A549 (cell line): Measurements from ENCODE around the gene SLC24A3. TPM values are rescaled to one million over a fixed set of nuclear protein-coding genes. Genes with fewer than 3 reads are reported as not detected.
A peak's percentile ranks its signal among the peaks of the same experiment; 100 is the strongest.

Experiments
- ATAC-seq, 2 experiments: fragments of 200-7000 bp in 1 of 2; fragments of >200 bp in 1 of 2; cut with Nextera tagmentation in 1 of 2; cut with Tn5 transposase in 1 of 2; 3 replicates each; pipeline versions ENCODE4 v1.8.0 to v1.9.1; 2018 to 2020; ENCODE audit warnings: mild to moderate bottlenecking in 1 of 2, moderate library complexity in 1 of 2
- CTCF ChIA-PET: fragments of 300-600 bp; sonication (Branson Sonifier 250); formaldehyde crosslinking; extraction: SDS; loops from one replicate; lab custom pipeline; 2021; ENCODE audit warnings: antibody characterized with exemption, inconsistent platforms; lab: Yijun Ruan, JAX
- POLR2A ChIA-PET: fragments of 350-600 bp; formaldehyde crosslinking; extraction: SDS; loops from one replicate; lab custom pipeline; 2021; ENCODE audit warnings: antibody characterized with exemption, inconsistent platforms; lab: Yijun Ruan, JAX
- DNase-seq, 2 experiments: peaks; one replicate each; pipeline versions ENCODE4 v3.0.0 to v3.0.0-alpha.2; 2011 to 2016; ENCODE audit warnings: low read depth in 1 of 2, low spot score in 1 of 2
- FAIRE-seq: peaks from 2 replicates; lab custom pipeline; 2011; peaks lifted over from hg19 to GRCh38; lab: Jason Lieb, UNC
- H3K27ac ChIP-seq, 2 experiments: fragments of >200 bp; sonication (Bioruptor Twin); formaldehyde crosslinking; 3 replicates each; pipeline ENCODE4 v1.5.1; 2016 to 2017
- H3K4me1 ChIP-seq: fragments of >200 bp; sonication (Bioruptor Twin); formaldehyde crosslinking; 3 replicates; pipeline ENCODE4 v1.6.1; 2016
- H3K4me2 ChIP-seq: fragments of >200 bp; sonication (Bioruptor Twin); formaldehyde crosslinking; 3 replicates; pipeline ENCODE4 v1.6.1; 2016
- H3K4me3 ChIP-seq: fragments of >200 bp; sonication (Bioruptor Twin); formaldehyde crosslinking; 3 replicates; pipeline ENCODE4 v1.5.1; 2016
- H3K9me3 ChIP-seq: fragments of >200 bp; sonication (Bioruptor Twin); formaldehyde crosslinking; 3 replicates; pipeline ENCODE4 v1.6.1; 2016
- CBX8 ChIP-seq: fragments of 200-600 bp; sonication (generic); IDR thresholded peaks from 2 replicates; pipeline ENCODE4 v1.6.1; 2016
- CHD4 ChIP-seq: fragments of 200-600 bp; sonication (generic); IDR thresholded peaks from 2 replicates; pipeline ENCODE4 v1.6.1; 2016; ENCODE audit warnings: antibody characterized with exemption, mild to moderate bottlenecking, borderline replicate concordance
- EHF ChIP-seq: fragments of 250-450 bp; sonication (Bioruptor Pico); IDR thresholded peaks from 2 replicates; pipeline ENCODE4 v1.5.0; 2020; ENCODE audit warnings: mild to moderate bottlenecking
- EP300 ChIP-seq, 2 experiments: fragments of >200 bp; sonication (Bioruptor Twin); formaldehyde crosslinking; IDR thresholded peaks; 2 replicates in 1 of 2; 3 replicates in 1 of 2; pipeline ENCODE4 v1.6.1; 2016 to 2017
- ESRRA ChIP-seq: fragments of 150-350 bp; IDR thresholded peaks from 2 replicates; pipeline ENCODE4 v1.6.1; 2014; ENCODE audit warnings: mild to moderate bottlenecking, low read length, borderline replicate concordance
- FOSB ChIP-seq: fragments of 250-450 bp; sonication (Bioruptor Pico); IDR thresholded peaks from 2 replicates; pipeline ENCODE4 v1.5.0; 2020; ENCODE audit warnings: mild to moderate bottlenecking, moderate library complexity
- HDAC2 ChIP-seq: fragments of 200-600 bp; sonication (generic); IDR thresholded peaks from 2 replicates; pipeline ENCODE4 v1.6.1; 2016
- HEYL ChIP-seq: fragments of 250-450 bp; sonication (Bioruptor Pico); IDR thresholded peaks from 2 replicates; pipeline ENCODE4 v1.8.0; 2021; ENCODE audit warnings: mild to moderate bottlenecking, moderate library complexity
- HOXA7 ChIP-seq: fragments of 250-450 bp; sonication (Bioruptor Pico); IDR thresholded peaks from 2 replicates; pipeline ENCODE4 v1.5.0; 2020; ENCODE audit warnings: mild to moderate bottlenecking, moderate library complexity
- HOXB13 ChIP-seq: fragments of 250-450 bp; sonication (Bioruptor Pico); IDR thresholded peaks from 2 replicates; pipeline ENCODE4 v1.5.0; 2020; ENCODE audit warnings: low read depth, mild to moderate bottlenecking, moderate library complexity
- JUN ChIP-seq, 2 experiments: fragments of >200 bp; sonication (Bioruptor Twin); formaldehyde crosslinking; IDR thresholded peaks; 2 replicates in 1 of 2; 3 replicates in 1 of 2; pipeline ENCODE4 v1.6.1; 2016 to 2017
- JUNB ChIP-seq: fragments of >200 bp; sonication (Bioruptor Twin); formaldehyde crosslinking; IDR thresholded peaks from 2 replicates; pipeline ENCODE4 v1.6.1; 2016
- KDM5A ChIP-seq: fragments of 200-600 bp; sonication (generic); IDR thresholded peaks from 2 replicates; pipeline ENCODE4 v1.6.1; 2016; ENCODE audit warnings: antibody characterized with exemption, mild to moderate bottlenecking
- PHF8 ChIP-seq: fragments of 200-600 bp; sonication (generic); IDR thresholded peaks from 2 replicates; pipeline ENCODE4 v1.6.1; 2016; ENCODE audit warnings: low read depth, mild to moderate bottlenecking, antibody characterized with exemption, moderate library complexity, borderline replicate concordance
- POLR2A ChIP-seq: IDR thresholded peaks from 2 replicates; pipeline ENCODE4 v1.6.1; 2012; ENCODE audit warnings: mild to moderate bottlenecking, low read length
- SMC3 ChIP-seq: fragments of >200 bp; sonication (Bioruptor Twin); formaldehyde crosslinking; IDR thresholded peaks from 3 replicates; pipeline ENCODE4 v1.6.1; 2018; ENCODE audit warnings: inconsistent platforms
- SREBF2 ChIP-seq: fragments of 450-650 bp; IDR thresholded peaks from 2 replicates; pipeline ENCODE4 v1.6.1; 2014; ENCODE audit warnings: mild to moderate bottlenecking, moderate library complexity
- ZNF302 ChIP-seq: fragments of 250-450 bp; sonication (Bioruptor Pico); IDR thresholded peaks from 2 replicates; pipeline ENCODE4 v1.9.0; 2021; ENCODE audit warnings: inconsistent platforms, mild to moderate bottlenecking, moderate library complexity
- ZSCAN20 ChIP-seq: fragments of 250-450 bp; sonication (Bioruptor Pico); IDR thresholded peaks from 2 replicates; pipeline ENCODE4 v1.8.0; 2022; ENCODE audit warnings: mild to moderate bottlenecking, moderate library complexity
- WGBS: methylation state at CpG from one replicate; pipeline ENCODE4 v1.1.6; 2017; ENCODE audit errors: missing lambda C conversion rate; 5-methylcytosine and 5-hydroxymethylcytosine counted together
- polyA plus RNA-seq, 4 experiments: library from polyadenylated mRNA; depleted of rRNA in 3 of 4; stranded (reverse); fragments of >200 nt; fragmentation: RNase III in 1 of 4; extraction: RNeasy Plus Mini Kit Qiagen cat#74134 plus additional on column Dnase treatment in 1 of 4; gene quantifications; 2 replicates in 3 of 4; 3 replicates in 1 of 4; pipeline ENCODE4 v1.2.3, GENCODE V29; 2011 to 2017
- TF ChIP-seq, protein P1 (sequence below): fragments of 250-450 bp; sonication (Bioruptor Pico); IDR thresholded peaks from 2 replicates; pipeline ENCODE4 v1.5.0; 2021; ENCODE audit warnings: mild to moderate bottlenecking, moderate library complexity, borderline replicate concordance
- TF ChIP-seq, protein P2 (sequence below): fragments of >200 bp; sonication (Bioruptor Twin); formaldehyde crosslinking; IDR thresholded peaks from 3 replicates; pipeline ENCODE4 v1.5.1; 2016
- TF ChIP-seq, protein P3 (sequence below): fragments of 150-350 bp; IDR thresholded peaks from 2 replicates; pipeline ENCODE4 v1.6.1; 2014; ENCODE audit warnings: low read depth, mild to moderate bottlenecking, low read length
- TF ChIP-seq, protein P4 (sequence below): fragments of 450-650 bp; IDR thresholded peaks from 2 replicates; pipeline ENCODE4 v1.6.1; 2014; ENCODE audit warnings: antibody characterized with exemption

The SLC24A3 gene
- polyA plus RNA-seq, 2 of the 4 experiments (the other 2 are of a cell fraction), result 0.08 TPM; not detected in 1

DNA sequence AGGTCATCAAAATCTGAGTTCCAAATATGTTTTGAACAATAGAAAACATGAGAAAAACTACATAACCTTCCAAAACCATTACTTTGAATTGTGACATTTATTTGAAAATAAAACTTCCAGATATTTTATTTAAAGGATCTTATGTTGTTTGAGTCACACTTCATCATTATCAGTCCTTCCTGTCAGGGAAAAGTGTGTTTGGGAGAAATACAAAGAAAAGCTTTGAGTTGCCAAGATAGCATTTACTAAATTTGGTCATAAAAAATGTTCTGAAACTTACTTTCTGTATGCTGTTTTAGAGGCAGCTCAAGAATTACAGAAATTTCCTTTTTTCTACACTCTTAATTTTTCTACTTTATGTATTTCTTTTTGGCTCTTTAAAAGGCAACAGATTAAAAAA, 337.5 kb downstream of the SLC24A3 start:
- Histone ChIP-seq H3K4me1 (no peaks in the 10 kb centered on the region), H3K9me3 (no peaks in the 10 kb centered on the region), H3K4me2 (no peak overlapping the region), H3K27ac (no peak overlapping the region), H3K4me3 (no peak overlapping the region)
- CTCF ChIA-PET, result no interaction called here
- POLR2A ChIA-PET, result no interaction called here
- ATAC-seq (no peak), DNase-seq (no peak)
- TF ChIP-seq CHD4, result no peak
- TF ChIP-seq ZNF302 (CRISPR knock-in tag), result no peak
- TF ChIP-seq JUN (IDR thresholded peaks at IDR 0.05), result no peak
- no peak for TF ChIP-seq HEYL (CRISPR knock-in tag)
- TF ChIP-seq, all 56 proteins: peak for 0
- no peak for FAIRE-seq

DNA sequence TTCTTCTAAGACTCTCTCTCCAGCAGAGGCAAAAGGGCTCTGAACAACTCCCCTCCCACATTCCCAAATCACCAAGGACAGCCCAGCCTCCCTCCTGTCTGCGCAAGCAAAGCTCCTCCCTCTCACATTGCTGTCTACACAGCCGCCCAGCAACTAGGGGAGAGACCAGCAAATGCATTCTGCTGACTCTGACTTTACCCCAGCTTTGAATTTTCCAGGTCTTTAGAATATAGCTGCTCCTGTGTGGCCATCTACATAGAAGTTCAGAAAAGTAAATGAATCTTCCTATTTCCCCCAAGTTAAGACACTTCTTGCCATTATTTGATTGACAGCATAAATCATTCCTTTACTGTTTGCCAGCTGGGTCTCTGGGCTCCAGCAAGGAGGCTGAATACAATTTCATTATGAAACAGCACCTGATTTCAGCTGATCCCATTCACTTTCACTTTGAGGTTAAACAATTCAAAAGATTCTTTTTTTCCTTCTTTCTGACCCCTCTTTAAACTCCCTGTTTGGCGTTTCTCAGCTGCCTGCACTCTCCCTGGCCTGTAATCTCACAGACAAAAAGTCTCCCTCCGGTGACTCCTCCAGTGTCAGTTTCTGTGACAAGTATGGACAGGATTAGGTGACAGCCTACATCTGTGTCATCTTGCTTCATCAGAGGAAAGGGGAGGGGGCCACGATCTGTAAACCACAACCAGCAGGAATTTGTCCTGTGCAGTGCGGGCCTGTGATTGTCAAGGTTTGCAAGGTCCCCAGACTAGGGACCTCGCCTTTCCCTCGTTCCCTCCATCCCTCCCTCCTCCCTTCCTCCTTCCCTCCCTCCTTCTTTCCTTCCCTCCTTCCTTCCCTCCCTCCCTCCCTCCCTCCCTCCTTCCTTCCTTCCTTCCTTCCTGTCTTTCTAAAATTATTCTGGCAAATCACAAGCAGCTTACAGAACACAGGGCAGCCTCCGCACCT, 340.1 kb downstream of the SLC24A3 start:
- no peak overlapping the region for H3K4me3 ChIP-seq
- peak; percentile 19 to 25 for DNase-seq
- no peaks in the 10 kb centered on the region for H3K9me3 ChIP-seq
- no peak for FAIRE-seq
- TF ChIP-seq EP300 (IDR thresholded peaks at IDR 0.05) (no peak), ZSCAN20 (CRISPR knock-in tag) (no peak), CHD4 (no peak), SMC3 (no peak), HOXA7 (no peak), SREBF2 (no peak), KDM5A (no peak), EHF (CRISPR knock-in tag) (no peak), HDAC2 (no peak), ESRRA (no peak)
- TF ChIP-seq, protein P1, sequence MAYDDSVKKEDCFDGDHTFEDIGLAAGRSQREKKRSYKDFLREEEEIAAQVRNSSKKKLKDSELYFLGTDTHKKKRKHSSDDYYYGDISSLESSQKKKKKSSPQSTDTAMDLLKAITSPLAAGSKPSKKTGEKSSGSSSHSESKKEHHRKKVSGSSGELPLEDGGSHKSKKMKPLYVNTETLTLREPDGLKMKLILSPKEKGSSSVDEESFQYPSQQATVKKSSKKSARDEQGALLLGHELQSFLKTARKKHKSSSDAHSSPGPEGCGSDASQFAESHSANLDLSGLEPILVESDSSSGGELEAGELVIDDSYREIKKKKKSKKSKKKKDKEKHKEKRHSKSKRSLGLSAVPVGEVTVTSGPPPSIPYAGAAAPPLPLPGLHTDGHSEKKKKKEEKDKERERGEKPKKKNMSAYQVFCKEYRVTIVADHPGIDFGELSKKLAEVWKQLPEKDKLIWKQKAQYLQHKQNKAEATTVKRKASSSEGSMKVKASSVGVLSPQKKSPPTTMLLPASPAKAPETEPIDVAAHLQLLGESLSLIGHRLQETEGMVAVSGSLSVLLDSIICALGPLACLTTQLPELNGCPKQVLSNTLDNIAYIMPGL (CRISPR knock-in tag), result no peak
- TF ChIP-seq, protein P2, sequence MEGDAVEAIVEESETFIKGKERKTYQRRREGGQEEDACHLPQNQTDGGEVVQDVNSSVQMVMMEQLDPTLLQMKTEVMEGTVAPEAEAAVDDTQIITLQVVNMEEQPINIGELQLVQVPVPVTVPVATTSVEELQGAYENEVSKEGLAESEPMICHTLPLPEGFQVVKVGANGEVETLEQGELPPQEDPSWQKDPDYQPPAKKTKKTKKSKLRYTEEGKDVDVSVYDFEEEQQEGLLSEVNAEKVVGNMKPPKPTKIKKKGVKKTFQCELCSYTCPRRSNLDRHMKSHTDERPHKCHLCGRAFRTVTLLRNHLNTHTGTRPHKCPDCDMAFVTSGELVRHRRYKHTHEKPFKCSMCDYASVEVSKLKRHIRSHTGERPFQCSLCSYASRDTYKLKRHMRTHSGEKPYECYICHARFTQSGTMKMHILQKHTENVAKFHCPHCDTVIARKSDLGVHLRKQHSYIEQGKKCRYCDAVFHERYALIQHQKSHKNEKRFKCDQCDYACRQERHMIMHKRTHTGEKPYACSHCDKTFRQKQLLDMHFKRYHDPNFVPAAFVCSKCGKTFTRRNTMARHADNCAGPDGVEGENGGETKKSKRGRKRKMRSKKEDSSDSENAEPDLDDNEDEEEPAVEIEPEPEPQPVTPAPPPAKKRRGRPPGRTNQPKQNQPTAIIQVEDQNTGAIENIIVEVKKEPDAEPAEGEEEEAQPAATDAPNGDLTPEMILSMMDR, result no peak
- TF ChIP-seq, protein P3, sequence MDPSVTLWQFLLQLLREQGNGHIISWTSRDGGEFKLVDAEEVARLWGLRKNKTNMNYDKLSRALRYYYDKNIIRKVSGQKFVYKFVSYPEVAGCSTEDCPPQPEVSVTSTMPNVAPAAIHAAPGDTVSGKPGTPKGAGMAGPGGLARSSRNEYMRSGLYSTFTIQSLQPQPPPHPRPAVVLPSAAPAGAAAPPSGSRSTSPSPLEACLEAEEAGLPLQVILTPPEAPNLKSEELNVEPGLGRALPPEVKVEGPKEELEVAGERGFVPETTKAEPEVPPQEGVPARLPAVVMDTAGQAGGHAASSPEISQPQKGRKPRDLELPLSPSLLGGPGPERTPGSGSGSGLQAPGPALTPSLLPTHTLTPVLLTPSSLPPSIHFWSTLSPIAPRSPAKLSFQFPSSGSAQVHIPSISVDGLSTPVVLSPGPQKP, result no peak
- no peak overlapping the region for H3K27ac ChIP-seq
- POLR2A ChIA-PET, result interaction anchor here (0.6 kb wide), 1 partner anchor 236 kb away, joined by 3 read pairs; no protein-coding TSS in a partner anchor
- H3K4me1 ChIP-seq, result no peaks in the 10 kb centered on the region
- CTCF ChIA-PET, result interaction anchor here (0.8 kb wide), 1 partner anchor 10 kb away, joined by 3 read pairs; no protein-coding TSS in a partner anchor
- peak in 1 of 2 experiments; percentile 85; a peak in 3 of 6 replicates for ATAC-seq
- no peak overlapping the region for H3K4me2 ChIP-seq
- 27% methylated on average over 9 of the region's 9 CpGs for WGBS

DNA sequence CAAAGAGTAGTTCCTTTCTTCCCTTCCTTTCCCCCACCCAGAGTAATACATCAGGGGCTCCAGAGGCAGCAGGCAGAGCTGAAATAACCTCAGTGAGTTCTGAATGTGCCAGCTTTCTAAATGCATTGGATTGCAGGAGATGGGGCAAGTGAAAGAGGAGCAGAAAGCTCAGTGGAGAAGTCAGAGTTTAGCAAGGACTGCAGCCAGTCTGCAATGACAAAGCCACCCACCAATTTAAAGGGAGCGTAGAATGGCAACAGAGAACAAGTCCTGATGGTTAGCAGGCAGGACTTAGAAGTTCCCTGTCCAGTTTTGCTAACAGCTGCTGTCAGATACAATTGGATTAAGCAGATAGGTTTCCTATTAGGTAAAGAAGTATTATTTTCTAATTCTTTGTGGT, 342.2 kb downstream of the SLC24A3 start:
- Histone ChIP-seq H3K9me3 (no peaks in the 10 kb centered on the region), H3K4me1 (no peaks in the 10 kb centered on the region), H3K4me3 (no peak overlapping the region), H3K4me2 (no peak overlapping the region), H3K27ac (no peak overlapping the region)
- 16% methylated on average over 1 of the region's 1 CpG for WGBS
- no peak for FAIRE-seq
- POLR2A ChIA-PET, result no interaction called here
- CTCF ChIA-PET, result interaction anchor here (0.6 to 1.4 kb wide), 2 partner anchors 15 to 29 kb away, joined by 3 to 5 read pairs; no protein-coding TSS in a partner anchor
- no peak for DNase-seq
- ATAC-seq, result no peak
- TF ChIP-seq, protein P2, result no peak
- TF ChIP-seq HDAC2 (no peak), HOXB13 (no peak), PHF8 (no peak), JUNB (no peak), CBX8 (no peak), FOSB (CRISPR knock-in tag) (no peak), POLR2A (no peak)
- TF ChIP-seq, protein P1 (CRISPR knock-in tag), result no peak
- TF ChIP-seq, protein P4, sequence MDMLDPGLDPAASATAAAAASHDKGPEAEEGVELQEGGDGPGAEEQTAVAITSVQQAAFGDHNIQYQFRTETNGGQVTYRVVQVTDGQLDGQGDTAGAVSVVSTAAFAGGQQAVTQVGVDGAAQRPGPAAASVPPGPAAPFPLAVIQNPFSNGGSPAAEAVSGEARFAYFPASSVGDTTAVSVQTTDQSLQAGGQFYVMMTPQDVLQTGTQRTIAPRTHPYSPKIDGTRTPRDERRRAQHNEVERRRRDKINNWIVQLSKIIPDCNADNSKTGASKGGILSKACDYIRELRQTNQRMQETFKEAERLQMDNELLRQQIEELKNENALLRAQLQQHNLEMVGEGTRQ, result no peak
